ENCODE data around the gene SMS.

SMS gene

GRCh38 chrX:21940356-21940829 lies at the start of gene SMS:
Gene SMS (plus strand): TSS chrX:21940709. CDS start chrX:21940825, 116 bp downstream.
- DNase-seq (ENCODE audit: low read depth, low spot score): peak; percentile 16

GRCh38 chrX:21905313-21905712 lies 35.2 kb upstream of the SMS start:
- DNase-seq (ENCODE audit: low read depth, low spot score): no peak

- DNase-seq (ENCODE audit: low read depth, low spot score): no peak
Measured at GRCh38 chrX:21905953-21906352, 34.6 kb upstream of the SMS start.

- DNase-seq (ENCODE audit: low read depth, low spot score): no peak
Measured at GRCh38 chrX:21907260-21907659, 33.2 kb upstream of the SMS start.

GRCh38 chrX:21911481-21911880 lies 29.0 kb upstream of the SMS start:
- DNase-seq (ENCODE audit: low read depth, low spot score): no peak

- DNase-seq (ENCODE audit: low read depth, low spot score): no peak
Measured at GRCh38 chrX:21912220-21912619, 28.3 kb upstream of the SMS start.

- DNase-seq (ENCODE audit: low read depth, low spot score): no peak
Measured at GRCh38 chrX:21912989-21913388, 27.5 kb upstream of the SMS start.

GRCh38 chrX:21926116-21926515 lies 14.4 kb upstream of the SMS start:
- DNase-seq (ENCODE audit: low read depth, low spot score): no peak

GRCh38 chrX:21926527-21927278 lies 13.8 kb upstream of the SMS start:
- no peak for DNase-seq (ENCODE audit: low read depth, low spot score)

- DNase-seq (ENCODE audit: low read depth, low spot score): no peak
Measured at GRCh38 chrX:21929209-21929608, 11.3 kb upstream of the SMS start.

- no peak for DNase-seq (ENCODE audit: low read depth, low spot score)
Measured at GRCh38 chrX:21930986-21931385, 9.5 kb upstream of the SMS start.

GRCh38 chrX:21932292-21933002 lies 8.1 kb upstream of the SMS start:
- no peak for DNase-seq (ENCODE audit: low read depth, low spot score)

- DNase-seq (ENCODE audit: low read depth, low spot score): no peak
Measured at GRCh38 chrX:21933077-21933476, 7.4 kb upstream of the SMS start.

GRCh38 chrX:21934414-21934813 lies 6.1 kb upstream of the SMS start:
- DNase-seq (ENCODE audit: low read depth, low spot score): no peak

- DNase-seq (ENCODE audit: low read depth, low spot score): no peak
Measured at GRCh38 chrX:21939906-21940305, 603 bp upstream of the SMS start.

GRCh38 chrX:21943460-21944135 lies 3.1 kb downstream of the SMS start:
- no peak for DNase-seq (ENCODE audit: low read depth, low spot score)

- DNase-seq (ENCODE audit: low read depth, low spot score): no peak
Measured at GRCh38 chrX:21944136-21944615, 3.7 kb downstream of the SMS start.

GRCh38 chrX:21946925-21947641 lies 6.6 kb downstream of the SMS start:
- no peak for DNase-seq (ENCODE audit: low read depth, low spot score)

GRCh38 chrX:21947671-21948070 lies 7.2 kb downstream of the SMS start:
- no peak for DNase-seq (ENCODE audit: low read depth, low spot score)

- no peak for DNase-seq (ENCODE audit: low read depth, low spot score)
Measured at GRCh38 chrX:21948897-21949578, 8.5 kb downstream of the SMS start.

GRCh38 chrX:21949689-21950088 lies 9.2 kb downstream of the SMS start:
- DNase-seq (ENCODE audit: low read depth, low spot score): no peak
